Cardiac muscle cell (in vitro differentiated cells and primary cell): Measurements from ENCODE around the gene DMAC2. TPM values are rescaled to one million over a fixed set of nuclear protein-coding genes. Genes with fewer than 3 reads are reported as not detected.

Experiments
- DNase-seq, 2 donors: peaks; one replicate each; pipeline versions ENCODE4 v3.0.0 to v3.0.0-alpha.2; 2010 to 2017; ENCODE audit warnings: low read depth in 1 of 2, low spot score in 1 of 2
- H3K27ac ChIP-seq: fragments of 200-600 bp; sonication (generic); 2 replicates; pipeline ENCODE4 v1.5.1; 2016
- H3K27me3 ChIP-seq: fragments of 200-600 bp; sonication (generic); 2 replicates; pipeline ENCODE4 v1.6.0; 2016; ENCODE audit warnings: control low read depth
- H3K36me3 ChIP-seq: fragments of 200-600 bp; sonication (generic); 2 replicates; pipeline ENCODE4 v1.5.1; 2016; ENCODE audit warnings: control low read depth
- H3K4me1 ChIP-seq: fragments of 200-600 bp; sonication (generic); 2 replicates; pipeline ENCODE4 v1.8.1; 2017; ENCODE audit warnings: low read depth, mild to moderate bottlenecking, mixed run types
- H3K4me3 ChIP-seq: fragments of 200-600 bp; sonication (generic); 2 replicates; pipeline ENCODE4 v1.5.1; 2016; ENCODE audit warnings: mild to moderate bottlenecking
- H3K9me3 ChIP-seq: fragments of 200-600 bp; sonication (generic); 2 replicates; pipeline ENCODE4 v1.5.1; 2017; ENCODE audit warnings: low read depth, mild to moderate bottlenecking, control low read depth
- polyA plus RNA-seq: library from polyadenylated mRNA; unstranded; fragments of >200 nt; fragmentation: Nextera tagmentation; extraction: Ambion mirVana; gene quantifications from 2 replicates; pipeline ENCODE4 v1.2.1, GENCODE V29; 2016
- total RNA-seq: library from RNA; depleted of rRNA; stranded (reverse); fragments of >200 nt; gene quantifications from 2 replicates; pipeline ENCODE4 v1.2.3, GENCODE V29; 2016
- TF ChIP-seq, protein P1 (sequence below): IDR thresholded peaks from 2 replicates; pipeline ENCODE4 v1.5.1; 2012; ENCODE audit warnings: low read depth, mild to moderate bottlenecking, low read length

The DMAC2 gene
- total and polyA plus RNA-seq, 2 experiments from 2014 or later, result 78.5 to 126 TPM

DNA sequence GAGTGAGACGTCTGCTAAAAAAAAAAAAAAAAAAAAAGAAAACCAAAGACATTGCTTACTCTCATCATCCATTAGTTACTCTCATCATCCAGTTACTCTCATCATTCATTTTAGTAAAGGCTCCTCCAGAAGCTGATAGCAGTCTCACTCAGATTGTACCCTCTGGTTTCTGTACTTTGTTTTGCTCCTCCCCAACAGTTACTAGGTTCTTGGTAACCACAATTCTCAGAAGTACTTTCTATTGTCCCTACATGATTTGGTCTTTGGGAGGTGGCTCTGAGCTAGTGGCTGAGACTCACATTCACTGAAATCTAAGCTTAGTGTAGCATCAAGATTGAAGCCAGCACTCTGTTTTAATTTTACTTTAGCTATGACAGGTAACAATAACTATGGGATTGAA, 17.5 kb upstream of the DMAC2 start:
- H3K4me3 ChIP-seq, result no peak overlapping the region
- no peaks in the 10 kb centered on the region for H3K4me1 ChIP-seq
- no peaks in the 10 kb centered on the region for H3K36me3 ChIP-seq
- DNase-seq, result no peak
- TF ChIP-seq, protein P1, sequence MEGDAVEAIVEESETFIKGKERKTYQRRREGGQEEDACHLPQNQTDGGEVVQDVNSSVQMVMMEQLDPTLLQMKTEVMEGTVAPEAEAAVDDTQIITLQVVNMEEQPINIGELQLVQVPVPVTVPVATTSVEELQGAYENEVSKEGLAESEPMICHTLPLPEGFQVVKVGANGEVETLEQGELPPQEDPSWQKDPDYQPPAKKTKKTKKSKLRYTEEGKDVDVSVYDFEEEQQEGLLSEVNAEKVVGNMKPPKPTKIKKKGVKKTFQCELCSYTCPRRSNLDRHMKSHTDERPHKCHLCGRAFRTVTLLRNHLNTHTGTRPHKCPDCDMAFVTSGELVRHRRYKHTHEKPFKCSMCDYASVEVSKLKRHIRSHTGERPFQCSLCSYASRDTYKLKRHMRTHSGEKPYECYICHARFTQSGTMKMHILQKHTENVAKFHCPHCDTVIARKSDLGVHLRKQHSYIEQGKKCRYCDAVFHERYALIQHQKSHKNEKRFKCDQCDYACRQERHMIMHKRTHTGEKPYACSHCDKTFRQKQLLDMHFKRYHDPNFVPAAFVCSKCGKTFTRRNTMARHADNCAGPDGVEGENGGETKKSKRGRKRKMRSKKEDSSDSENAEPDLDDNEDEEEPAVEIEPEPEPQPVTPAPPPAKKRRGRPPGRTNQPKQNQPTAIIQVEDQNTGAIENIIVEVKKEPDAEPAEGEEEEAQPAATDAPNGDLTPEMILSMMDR, result no peak
- no peak overlapping the region for H3K27ac ChIP-seq
- H3K27me3 ChIP-seq, result no peaks in the 10 kb centered on the region
- no peaks in the 10 kb centered on the region for H3K9me3 ChIP-seq

DNA sequence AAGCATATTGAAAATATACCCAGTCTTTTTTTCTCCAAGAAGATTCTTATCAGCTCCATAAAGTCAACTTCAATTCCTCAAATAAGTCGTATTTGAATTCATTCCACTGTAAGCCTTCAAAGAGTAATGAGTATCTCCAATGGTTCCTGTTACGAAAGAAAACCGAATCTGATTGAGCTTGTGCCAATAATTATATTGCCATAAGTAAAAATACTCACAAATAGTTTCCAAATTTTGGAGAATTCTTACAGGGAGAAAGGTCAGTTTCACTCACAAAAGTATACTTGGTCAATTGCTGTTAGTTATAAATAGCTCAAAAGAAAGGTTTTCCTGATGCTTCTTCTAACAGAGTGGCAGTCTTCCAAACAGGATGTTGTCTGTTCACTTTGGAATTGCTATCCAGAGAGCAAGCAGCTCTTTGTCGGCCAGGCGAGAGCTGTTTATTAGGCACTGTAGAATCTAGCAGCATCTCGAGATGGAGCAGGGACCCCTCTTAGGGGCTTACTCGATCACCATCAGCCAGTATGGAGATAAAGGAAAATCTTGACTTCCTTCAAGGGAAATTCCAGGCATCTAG, 16.7 kb upstream of the DMAC2 start:
- TF ChIP-seq, protein P1, result no peak
- H3K27me3 ChIP-seq, result no peaks in the 10 kb centered on the region
- H3K4me3 ChIP-seq, result no peak overlapping the region
- DNase-seq, result peak in 1 of 2 donors; percentile 75
- no peaks in the 10 kb centered on the region for H3K36me3 ChIP-seq
- no peaks in the 10 kb centered on the region for H3K4me1 ChIP-seq
- no peak overlapping the region for H3K27ac ChIP-seq
- no peaks in the 10 kb centered on the region for H3K9me3 ChIP-seq

DNA sequence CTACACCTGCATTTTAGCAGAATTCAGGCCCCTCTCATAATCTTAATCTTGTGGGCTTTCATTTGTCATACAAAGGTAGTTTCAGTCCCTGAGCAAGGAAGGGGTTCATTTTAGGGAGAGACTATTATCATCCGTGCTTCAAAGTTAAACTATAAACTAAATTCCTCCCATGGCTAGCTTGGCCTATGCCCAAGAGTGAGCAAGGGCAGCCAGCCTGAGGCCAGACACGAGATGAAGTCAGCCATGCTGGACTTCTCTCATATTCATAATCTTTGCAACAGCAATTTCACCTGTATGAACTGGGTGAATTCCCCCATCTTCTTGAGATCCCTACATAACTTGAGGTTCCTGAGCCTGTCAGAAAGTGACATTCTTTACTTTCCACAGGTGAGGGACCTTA, 16.2 kb upstream of the DMAC2 start:
- no peak overlapping the region for H3K27ac ChIP-seq
- TF ChIP-seq, protein P1, result no peak

DNA sequence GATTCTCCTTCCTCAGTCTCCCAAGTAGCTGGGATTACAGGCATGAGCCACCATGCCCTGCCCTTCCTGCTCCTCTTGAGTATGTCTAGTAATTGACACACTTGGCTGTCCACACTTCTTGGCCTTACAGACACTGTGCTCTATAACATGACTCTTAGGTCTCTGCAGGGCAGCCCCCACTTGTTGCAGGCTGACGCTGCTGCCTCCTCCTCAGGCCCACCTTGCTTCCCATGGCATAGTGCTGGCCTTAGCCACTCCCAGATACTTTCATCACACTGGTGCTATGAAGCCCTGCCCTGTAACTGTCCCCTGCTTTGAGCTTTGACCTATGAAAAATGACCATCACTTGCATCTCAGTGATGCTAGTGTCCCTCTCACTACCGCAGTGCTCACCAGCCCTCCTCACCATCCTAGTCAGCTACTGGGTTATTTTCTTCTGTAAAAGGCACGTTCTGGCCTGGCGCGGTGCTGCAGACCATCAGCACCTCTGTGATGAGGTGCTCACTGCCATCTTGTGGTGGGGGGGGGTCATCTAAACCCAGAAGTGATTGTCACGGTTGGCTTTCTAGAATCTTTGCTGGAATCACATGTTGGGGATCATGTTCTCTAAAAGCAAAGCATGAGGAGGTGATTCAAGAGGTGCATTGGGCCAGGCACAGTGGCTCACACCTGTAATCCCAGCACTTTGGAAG, 13.0 kb upstream of the DMAC2 start:
- Histone ChIP-seq H3K36me3 (no peaks in the 10 kb centered on the region), H3K4me1 (no peaks in the 10 kb centered on the region)
- TF ChIP-seq, protein P1, result no peak

More for the DNA sequence above, 16.2 kb upstream of the DMAC2 start:
- Histone ChIP-seq H3K4me3 (no peak overlapping the region), H3K9me3 (no peaks in the 10 kb centered on the region), H3K27me3 (no peaks in the 10 kb centered on the region), H3K36me3 (no peaks in the 10 kb centered on the region), H3K4me1 (no peaks in the 10 kb centered on the region)
- peak in 1 of 2 donors; percentile 27 for DNase-seq

DNA sequence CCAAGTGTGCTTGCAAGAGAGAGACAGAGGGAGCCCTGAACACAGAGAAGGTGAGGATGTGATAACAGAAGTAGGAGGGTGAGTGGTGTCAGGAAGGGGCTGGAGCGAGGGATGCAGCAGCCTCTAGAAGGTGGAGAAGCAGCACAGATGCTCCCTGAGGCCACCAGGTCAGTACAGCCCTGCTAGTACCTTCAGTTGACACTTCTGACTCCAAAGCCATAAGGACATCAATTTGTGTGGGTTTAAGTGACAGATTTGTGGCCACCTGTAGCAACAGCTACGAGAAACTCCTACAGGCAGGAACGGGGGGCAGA, 10.1 kb upstream of the DMAC2 start:
- TF ChIP-seq, protein P1, result no peak
- Histone ChIP-seq H3K27me3 (no peaks in the 10 kb centered on the region), H3K4me1 (no peaks in the 10 kb centered on the region), H3K36me3 (no peaks in the 10 kb centered on the region), H3K4me3 (no peak overlapping the region), H3K27ac (no peak overlapping the region), H3K9me3 (no peaks in the 10 kb centered on the region)
- no peak for DNase-seq

More for the DNA sequence above, 13.0 kb upstream of the DMAC2 start:
- Histone ChIP-seq H3K9me3 (no peaks in the 10 kb centered on the region), H3K4me3 (no peak overlapping the region), H3K27me3 (no peaks in the 10 kb centered on the region), H3K27ac (no peak overlapping the region)
- DNase-seq, result no peak
